Upper lobe of left lung (tissue), 4 donors: Measurements from ENCODE around the gene OPCML.

Experiments used
- CTCF ChIP-seq, 6 experiments: fragments of 450-650 bp in 4 of 6; fragments of 200-600 bp in 2 of 6; sonication (generic) in 2 of 6; IDR thresholded peaks; one replicate each; pipeline ENCODE4 v1.5.1; 2016 to 2019; ENCODE audit warnings: antibody characterized with exemption in 6 of 6
- POLR2AphosphoS5 ChIP-seq, 2 donors: sonication (generic); formaldehyde crosslinking; IDR thresholded peaks; one replicate each; pipeline ENCODE4 v1.5.1; 2017; ENCODE audit warnings: antibody characterized with exemption in 2 of 2

GRCh38 chr11:132718711-132719671 is 813.3 kb downstream of the OPCML start:
- TF ChIP-seq CTCF (IDR thresholded peaks at IDR 0.05): no peak
- TF ChIP-seq POLR2AphosphoS5 (IDR thresholded peaks at IDR 0.05): no peak
